SH-SY5Y (cell line): ENCODE data around the gene VMP1.

Experiments used
- GATA2 ChIP-seq: IDR thresholded peaks from 2 replicates; pipeline ENCODE4 v1.6.1; 2011; ENCODE audit warnings: mild to moderate bottlenecking, low read depth, low read length
- GATA3 ChIP-seq: IDR thresholded peaks from 2 replicates; pipeline ENCODE4 v1.6.1; 2011; ENCODE audit warnings: low read depth, mild to moderate bottlenecking, low read length, moderate library complexity

- TF ChIP-seq GATA2 (no peak), GATA3 (no peak)
Observed at GRCh38 chr17:59804901-59805465, 97.5 kb downstream of the VMP1 start.
